ENCODE measurements around the gene CADPS2. TPM values are rescaled to one million over a fixed set of nuclear protein-coding genes. Genes with fewer than 3 reads are reported as not detected.

The CADPS2 gene
- total and polyA plus RNA-seq, 7 experiments from 2014 or later: not detected

GRCh38 chr7:122556873-122557542 lies 329.3 kb downstream of the CADPS2 start:
- H3K36me3 ChIP-seq (ENCODE audit: control insufficient read depth in 2 of 3, insufficient read depth in 3 of 3, low read length in 3 of 3): no peaks in the 10 kb centered on the region
- CTCF ChIA-PET: no interaction called here
- no peak for ATAC-seq
- no peaks in the 10 kb centered on the region for H3K9me3 ChIP-seq (ENCODE audit: control insufficient read depth in 2 of 3, low read length in 3 of 3)
- H3K27ac ChIP-seq (ENCODE audit: low read depth, low read length): no peak overlapping the region
- Mint-ChIP-seq H3K4me3 (no peak overlapping the region), H3K27ac (no peak overlapping the region), H3K9me3 (peaks cover 0 to 7% (median 0%) of the 10 kb centered on the region in 11 donors), H3K36me3 (no peaks in the 10 kb centered on the region), H3K27me3 (no peaks in the 10 kb centered on the region), H3K4me1 (no peaks in the 10 kb centered on the region)
- no peak overlapping the region for H3K4me3 ChIP-seq (ENCODE audit: low read length)
- no peak for DNase-seq
- intact Hi-C loops (cut with micrococcal nuclease): no loop called here
- H3K27me3 ChIP-seq (ENCODE audit: control insufficient read depth in 2 of 2, insufficient read depth in 2 of 2, low read length in 2 of 2): no peaks in the 10 kb centered on the region
- no peaks in the 10 kb centered on the region for H3K4me1 ChIP-seq (ENCODE audit: control insufficient read depth in 2 of 2, insufficient read depth in 2 of 2, low read length in 2 of 2)
- POLR2A ChIA-PET: no interaction called here

- Histone ChIP-seq H3K4me1 (ENCODE audit: control insufficient read depth in 2 of 2, insufficient read depth in 2 of 2, low read length in 2 of 2) (no peaks in the 10 kb centered on the region), H3K36me3 (ENCODE audit: control insufficient read depth in 2 of 3, insufficient read depth in 3 of 3, low read length in 3 of 3) (no peaks in the 10 kb centered on the region), H3K9me3 (ENCODE audit: control insufficient read depth in 2 of 3, low read length in 3 of 3) (no peaks in the 10 kb centered on the region), H3K27ac (ENCODE audit: low read depth, low read length) (no peak overlapping the region), H3K27me3 (ENCODE audit: control insufficient read depth in 2 of 2, insufficient read depth in 2 of 2, low read length in 2 of 2) (no peaks in the 10 kb centered on the region), H3K4me3 (ENCODE audit: low read length) (no peak overlapping the region)
- H3K27ac Mint-ChIP-seq: no peak overlapping the region
- ChIA-PET CTCF (no interaction called here), POLR2A (no interaction called here)
- no peaks in the 10 kb centered on the region for H3K4me1 Mint-ChIP-seq
- no peak overlapping the region for H3K4me3 Mint-ChIP-seq
- no peaks in the 10 kb centered on the region for H3K36me3 Mint-ChIP-seq
- no peak for DNase-seq
- ATAC-seq: no peak
- intact Hi-C loops (cut with micrococcal nuclease): no loop called here
- H3K9me3 Mint-ChIP-seq: peaks cover 0 to 7% (median 0%) of the 10 kb centered on the region in 11 donors
- no peaks in the 10 kb centered on the region for H3K27me3 Mint-ChIP-seq
These were observed 330.0 kb downstream of the CADPS2 start for GRCh38 chr7:122556219-122556618.

GRCh38 chr7:122553761-122554160 lies 332.5 kb downstream of the CADPS2 start:
- Histone ChIP-seq H3K27ac (ENCODE audit: low read depth, low read length) (no peak overlapping the region), H3K27me3 (ENCODE audit: control insufficient read depth in 2 of 2, insufficient read depth in 2 of 2, low read length in 2 of 2) (no peaks in the 10 kb centered on the region), H3K9me3 (ENCODE audit: control insufficient read depth in 2 of 3, low read length in 3 of 3) (no peaks in the 10 kb centered on the region), H3K4me3 (ENCODE audit: low read length) (no peak overlapping the region), H3K4me1 (ENCODE audit: control insufficient read depth in 2 of 2, insufficient read depth in 2 of 2, low read length in 2 of 2) (no peaks in the 10 kb centered on the region), H3K36me3 (ENCODE audit: control insufficient read depth in 2 of 3, insufficient read depth in 3 of 3, low read length in 3 of 3) (no peaks in the 10 kb centered on the region)
- CTCF ChIA-PET: no interaction called here
- Mint-ChIP-seq H3K4me3 (no peak overlapping the region), H3K9me3 (peaks cover 0 to 7% (median 0%) of the 10 kb centered on the region in 11 donors), H3K27ac (no peak overlapping the region), H3K36me3 (no peaks in the 10 kb centered on the region), H3K4me1 (no peaks in the 10 kb centered on the region), H3K27me3 (no peaks in the 10 kb centered on the region)
- intact Hi-C loops (cut with micrococcal nuclease): no loop called here
- DNase-seq: no peak
- ATAC-seq: no peak
- POLR2A ChIA-PET: no interaction called here

GRCh38 chr7:122552769-122553168 lies 333.5 kb downstream of the CADPS2 start:
- Mint-ChIP-seq H3K27me3 (no peaks in the 10 kb centered on the region), H3K4me1 (no peaks in the 10 kb centered on the region), H3K36me3 (no peaks in the 10 kb centered on the region), H3K4me3 (no peak overlapping the region), H3K27ac (no peak overlapping the region), H3K9me3 (peaks cover 0 to 6% (median 0%) of the 10 kb centered on the region in 11 donors)
- no peak for DNase-seq
- intact Hi-C loops (cut with micrococcal nuclease): no loop called here
- ATAC-seq: no peak
- Histone ChIP-seq H3K9me3 (ENCODE audit: control insufficient read depth in 2 of 3, low read length in 3 of 3) (no peaks in the 10 kb centered on the region), H3K27me3 (ENCODE audit: control insufficient read depth in 2 of 2, insufficient read depth in 2 of 2, low read length in 2 of 2) (no peaks in the 10 kb centered on the region), H3K27ac (ENCODE audit: low read depth, low read length) (no peak overlapping the region), H3K4me1 (ENCODE audit: control insufficient read depth in 2 of 2, insufficient read depth in 2 of 2, low read length in 2 of 2) (no peaks in the 10 kb centered on the region), H3K36me3 (ENCODE audit: control insufficient read depth in 2 of 3, insufficient read depth in 3 of 3, low read length in 3 of 3) (no peaks in the 10 kb centered on the region), H3K4me3 (ENCODE audit: low read length) (no peak overlapping the region)
- CTCF ChIA-PET: no interaction called here
- POLR2A ChIA-PET: no interaction called here

- ATAC-seq (no peak), DNase-seq (no peak)
- POLR2A ChIA-PET: no interaction called here
- H3K27me3 Mint-ChIP-seq: no peaks in the 10 kb centered on the region
- H3K4me1 Mint-ChIP-seq: no peaks in the 10 kb centered on the region
- H3K4me3 ChIP-seq (ENCODE audit: low read length): no peak overlapping the region
- intact Hi-C loops (cut with micrococcal nuclease): no loop called here
- H3K36me3 Mint-ChIP-seq: no peaks in the 10 kb centered on the region
- H3K27me3 ChIP-seq (ENCODE audit: control insufficient read depth in 2 of 2, insufficient read depth in 2 of 2, low read length in 2 of 2): no peaks in the 10 kb centered on the region
- H3K27ac Mint-ChIP-seq: no peak overlapping the region
- CTCF ChIA-PET: no interaction called here
- no peak overlapping the region for H3K27ac ChIP-seq (ENCODE audit: low read depth, low read length)
- H3K4me3 Mint-ChIP-seq: no peak overlapping the region
- no peaks in the 10 kb centered on the region for H3K9me3 ChIP-seq (ENCODE audit: control insufficient read depth in 2 of 3, low read length in 3 of 3)
- no peaks in the 10 kb centered on the region for H3K36me3 ChIP-seq (ENCODE audit: control insufficient read depth in 2 of 3, insufficient read depth in 3 of 3, low read length in 3 of 3)
- H3K9me3 Mint-ChIP-seq: peaks cover 0 to 13% (median 0%) of the 10 kb centered on the region in 11 donors
- no peaks in the 10 kb centered on the region for H3K4me1 ChIP-seq (ENCODE audit: control insufficient read depth in 2 of 2, insufficient read depth in 2 of 2, low read length in 2 of 2)
These were observed 335.7 kb downstream of the CADPS2 start for GRCh38 chr7:122550545-122550944.

- CTCF ChIA-PET: no interaction called here
These were observed 336.7 kb downstream of the CADPS2 start for GRCh38 chr7:122549578-122549977.

GRCh38 chr7:122546496-122546895 lies 339.8 kb downstream of the CADPS2 start:
- ATAC-seq (no peak), DNase-seq (no peak)
- Histone ChIP-seq H3K36me3 (ENCODE audit: control insufficient read depth in 2 of 3, insufficient read depth in 3 of 3, low read length in 3 of 3) (no peaks in the 10 kb centered on the region), H3K27me3 (ENCODE audit: control insufficient read depth in 2 of 2, insufficient read depth in 2 of 2, low read length in 2 of 2) (no peaks in the 10 kb centered on the region), H3K9me3 (ENCODE audit: control insufficient read depth in 2 of 3, low read length in 3 of 3) (no peaks in the 10 kb centered on the region), H3K4me3 (ENCODE audit: low read length) (no peak overlapping the region), H3K4me1 (ENCODE audit: control insufficient read depth in 2 of 2, insufficient read depth in 2 of 2, low read length in 2 of 2) (no peaks in the 10 kb centered on the region), H3K27ac (ENCODE audit: low read depth, low read length) (no peak overlapping the region)
- no peaks in the 10 kb centered on the region for H3K27me3 Mint-ChIP-seq
- peaks cover 0 to 20% (median 0%) of the 10 kb centered on the region in 11 donors for H3K9me3 Mint-ChIP-seq
- intact Hi-C loops (cut with micrococcal nuclease): no loop called here
- no peak overlapping the region for H3K27ac Mint-ChIP-seq
- no peaks in the 10 kb centered on the region for H3K36me3 Mint-ChIP-seq
- no peak overlapping the region for H3K4me3 Mint-ChIP-seq
- ChIA-PET CTCF (no interaction called here), POLR2A (no interaction called here)
- H3K4me1 Mint-ChIP-seq: no peaks in the 10 kb centered on the region

More at GRCh38 chr7:122549578-122549977, 336.7 kb downstream of the CADPS2 start:
- Histone ChIP-seq H3K27ac (ENCODE audit: low read depth, low read length) (no peak overlapping the region), H3K9me3 (ENCODE audit: control insufficient read depth in 2 of 3, low read length in 3 of 3) (no peaks in the 10 kb centered on the region), H3K36me3 (ENCODE audit: control insufficient read depth in 2 of 3, insufficient read depth in 3 of 3, low read length in 3 of 3) (no peaks in the 10 kb centered on the region), H3K4me3 (ENCODE audit: low read length) (no peak overlapping the region), H3K4me1 (ENCODE audit: control insufficient read depth in 2 of 2, insufficient read depth in 2 of 2, low read length in 2 of 2) (no peaks in the 10 kb centered on the region), H3K27me3 (ENCODE audit: control insufficient read depth in 2 of 2, insufficient read depth in 2 of 2, low read length in 2 of 2) (no peaks in the 10 kb centered on the region)
- H3K9me3 Mint-ChIP-seq: peaks cover 0 to 13% (median 0%) of the 10 kb centered on the region in 11 donors
- H3K36me3 Mint-ChIP-seq: no peaks in the 10 kb centered on the region
- DNase-seq (no peak), ATAC-seq (no peak)
- POLR2A ChIA-PET: no interaction called here
- no peaks in the 10 kb centered on the region for H3K4me1 Mint-ChIP-seq
- no peak overlapping the region for H3K4me3 Mint-ChIP-seq
- intact Hi-C loops (cut with micrococcal nuclease): no loop called here
- no peaks in the 10 kb centered on the region for H3K27me3 Mint-ChIP-seq
- no peak overlapping the region for H3K27ac Mint-ChIP-seq
